Keratinocyte (primary cell): Measurements from ENCODE around the gene MAP4K3. TPM values are rescaled to one million over a fixed set of nuclear protein-coding genes. Genes with fewer than 3 reads are reported as not detected.

Source experiments
- DNase-seq: peaks from one replicate; pipeline ENCODE4 v3.0.0-alpha.2; 2011; ENCODE audit warnings: low read depth, missing footprints, low spot score
- FAIRE-seq: peaks from 2 replicates; lab custom pipeline; 2011; peaks lifted over from hg19 to GRCh38; lab: Jason Lieb, UNC
- H2AFZ ChIP-seq: 2 replicates; pipeline ENCODE4 v1.6.0; 2012; ENCODE audit warnings: low read length, control low read depth, inconsistent platforms; ENCODE audit not compliant: control insufficient read depth
- H3K27ac ChIP-seq: 2 replicates; pipeline ENCODE4 v1.5.1; 2011; ENCODE audit warnings: low read length; ENCODE audit not compliant: control insufficient read depth, insufficient read depth
- H3K27me3 ChIP-seq: 3 replicates; pipeline ENCODE4 v1.6.0; 2011; ENCODE audit warnings: low read length; ENCODE audit not compliant: control insufficient read depth, insufficient read depth; ENCODE audit errors: extremely low read depth
- H3K36me3 ChIP-seq, 2 experiments: 2 replicates in 1 of 2; 3 replicates in 1 of 2; pipeline ENCODE4 v1.5.1; 2011; ENCODE audit warnings: low read length in 2 of 2, mild to moderate bottlenecking in 1 of 2; ENCODE audit not compliant: control insufficient read depth in 2 of 2, insufficient read depth in 2 of 2; ENCODE audit errors: extremely low read depth in 1 of 2
- H3K4me1 ChIP-seq: 3 replicates; pipeline ENCODE4 v1.5.1; 2011; ENCODE audit warnings: low read length; ENCODE audit not compliant: control insufficient read depth, insufficient read depth; ENCODE audit errors: extremely low read depth
- H3K4me2 ChIP-seq: 3 replicates; pipeline ENCODE4 v1.6.0; 2011; ENCODE audit warnings: low read depth, low read length; ENCODE audit not compliant: control insufficient read depth, insufficient read depth; ENCODE audit errors: extremely low read depth
- H3K4me3 ChIP-seq, 3 experiments: fragments of 200-600 bp in 1 of 3; sonication (generic) in 1 of 3; 2 replicates in 2 of 3; 3 replicates in 1 of 3; pipeline ENCODE4 v1.5.1; 2011 to 2016; ENCODE audit warnings: low read length in 3 of 3, mild to moderate bottlenecking in 3 of 3, control low read depth in 2 of 3, inconsistent platforms in 1 of 3, low read depth in 1 of 3, mixed read lengths in 1 of 3, mixed run types in 1 of 3, moderate library complexity in 1 of 3; ENCODE audit not compliant: control insufficient read depth in 2 of 3, insufficient read depth in 2 of 3; ENCODE audit errors: extremely low read depth in 1 of 3
- H3K79me2 ChIP-seq: 2 replicates; pipeline ENCODE4 v1.6.0; 2012; ENCODE audit warnings: low read length; ENCODE audit not compliant: control insufficient read depth, insufficient read depth
- H3K9ac ChIP-seq: 3 replicates; pipeline ENCODE4 v1.6.0; 2011; ENCODE audit warnings: low read length; ENCODE audit not compliant: control insufficient read depth, insufficient read depth; ENCODE audit errors: extremely low read depth
- H3K9me1 ChIP-seq: 3 replicates; pipeline ENCODE4 v1.6.0; 2011; ENCODE audit warnings: low read length; ENCODE audit not compliant: control insufficient read depth, insufficient read depth; ENCODE audit errors: extremely low read depth
- H3K9me3 ChIP-seq: 2 replicates; pipeline ENCODE4 v1.5.1; 2012; ENCODE audit warnings: low read depth, low read length; ENCODE audit not compliant: control insufficient read depth
- H4K20me1 ChIP-seq: 3 replicates; pipeline ENCODE4 v1.6.0; 2011; ENCODE audit warnings: low read length; ENCODE audit not compliant: control insufficient read depth, insufficient read depth; ENCODE audit errors: extremely low read depth
- CTCF ChIP-seq, 3 experiments: IDR thresholded peaks in 1 of 3; conservative IDR thresholded peaks in 1 of 3; optimal IDR thresholded peaks in 1 of 3; 2 replicates in 2 of 3; 3 replicates in 1 of 3; pipeline versions ENCODE3 to v1.5.1; 2011; ENCODE audit warnings: low read length in 3 of 3, mild to moderate bottlenecking in 3 of 3, moderate library complexity in 2 of 3, control low read depth in 1 of 3, inconsistent platforms in 1 of 3; ENCODE audit not compliant: insufficient read depth in 2 of 3; ENCODE audit errors: extremely low read depth in 1 of 3
- EZH2 ChIP-seq: IDR thresholded peaks from one replicate; pipeline ENCODE4 v1.6.1; 2012; ENCODE audit warnings: inconsistent platforms, mild to moderate bottlenecking, low read length, moderate library complexity
- dilution Hi-C: fragments of 300-500 bp; cut with MboI; formaldehyde crosslinking; loops from one replicate; pipeline ENCODE4 v1.7.0; 2020; ENCODE audit warnings: low sequenced_read_pairs; ENCODE audit not compliant: extremely low pct_ligation_motif_present
- polyA plus RNA-seq, 5 experiments: library from polyadenylated mRNA; depleted of rRNA in 3 of 5; stranded (reverse) in 3 of 5; stranded (forward) in 1 of 5; unstranded in 1 of 5; fragments of >200 nt; gene quantifications; 1 replicate in 1 of 5; 2 replicates in 3 of 5; 3 replicates in 1 of 5; pipeline versions ENCODE4 v1.2.1 to v1.2.3, GENCODE V29; 2011 to 2012; ENCODE audit warnings: missing spikeins in 2 of 5, low read depth in 1 of 5, low replicate concordance in 1 of 5

The MAP4K3 gene
- polyA plus RNA-seq, 1 donor (not counting 4 experiments of a cell fraction or from before 2014, with no cell fraction given), result 19.4 TPM

- Histone ChIP-seq H3K79me2 (no peaks in the 10 kb centered on the region), H4K20me1 (no peaks in the 10 kb centered on the region), H3K4me2 (no peak overlapping the region), H3K9me3 (no peaks in the 10 kb centered on the region), H3K4me1 (no peaks in the 10 kb centered on the region), H2AFZ (no peak overlapping the region), H3K9ac (no peak overlapping the region), H3K9me1 (no peaks in the 10 kb centered on the region), H3K36me3 (no peaks in the 10 kb centered on the region), H3K4me3 (no peak overlapping the region), H3K27ac (no peak overlapping the region), H3K27me3 (no peaks in the 10 kb centered on the region)
- no peak for DNase-seq
- dilution Hi-C loops, result loop anchor here (25.0 kb wide), 1 partner anchor 151 kb away; no protein-coding TSS in a partner anchor
- TF ChIP-seq EZH2 (no peak), CTCF (optimal IDR thresholded peaks at IDR 0.05 in 1 of 3, IDR thresholded peaks at IDR 0.05 in 1 of 3, conservative IDR thresholded peaks at IDR 0.05 in 1 of 3; ENCODE audit: extremely low read depth in 1 of 3, insufficient read depth in 2 of 3, low read length in 3 of 3) (no peak)
- FAIRE-seq, result no peak
Observed at GRCh38 chr2:39213015-39213414, 224.1 kb downstream of the MAP4K3 start.

DNA sequence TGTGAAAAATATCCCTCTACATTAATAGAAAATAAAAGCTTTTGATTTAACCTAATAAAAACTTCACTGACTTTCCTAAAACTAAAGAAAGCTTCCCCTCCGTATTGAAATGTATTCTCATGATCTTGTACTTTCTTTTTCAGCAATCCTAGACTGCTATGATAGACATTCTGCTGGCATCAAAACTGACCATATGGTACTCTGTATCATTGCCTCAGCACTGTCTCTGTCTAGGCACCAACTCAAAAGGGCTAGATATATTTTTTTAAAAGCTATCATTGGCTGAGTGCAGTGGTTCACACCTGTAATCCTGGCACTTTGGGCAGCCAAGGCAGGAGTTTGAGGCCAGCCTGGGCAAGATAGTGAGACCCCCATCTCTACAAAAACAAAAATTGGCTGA is 226.2 kb downstream of the MAP4K3 start:
- Histone ChIP-seq H3K9me3 (no peaks in the 10 kb centered on the region), H3K36me3 (no peaks in the 10 kb centered on the region), H3K27ac (no peak overlapping the region), H3K4me3 (no peak overlapping the region), H3K79me2 (no peaks in the 10 kb centered on the region), H3K4me1 (no peaks in the 10 kb centered on the region), H3K9ac (no peak overlapping the region), H3K4me2 (no peak overlapping the region), H3K27me3 (no peaks in the 10 kb centered on the region), H2AFZ (no peak overlapping the region), H4K20me1 (no peaks in the 10 kb centered on the region), H3K9me1 (no peaks in the 10 kb centered on the region)
- FAIRE-seq, result no peak
- TF ChIP-seq EZH2 (no peak), CTCF (optimal IDR thresholded peaks at IDR 0.05 in 1 of 3, IDR thresholded peaks at IDR 0.05 in 1 of 3, conservative IDR thresholded peaks at IDR 0.05 in 1 of 3; ENCODE audit: extremely low read depth in 1 of 3, insufficient read depth in 2 of 3, low read length in 3 of 3) (no peak)
- dilution Hi-C loops, result loop anchor here (25.0 kb wide), 1 partner anchor 149 kb away; no protein-coding TSS in a partner anchor
- no peak for DNase-seq
